OCI-LY3 (cell line): ENCODE data around the gene ZNF267.
"Not testable (repeated sequence)": the region's sequence is repeated elsewhere in the genome, so short reads cannot be mapped to it uniquely, and the experiment has no call there.

Source experiments
- H2AFZ ChIP-seq: fragments of 200-600, 300-600 bp; shearing (Covaris generic); 2 replicates; pipeline ENCODE4 v1.6.0; 2014; ENCODE audit warnings: antibody characterized with exemption, low read depth, low read length
- H3K27ac ChIP-seq: fragments of 200-600, 300-600 bp; sonication (generic); 2 replicates; pipeline ENCODE4 v1.5.1; 2014; ENCODE audit warnings: mild to moderate bottlenecking, low read length, moderate library complexity, mixed read lengths
- H3K27me3 ChIP-seq: fragments of 200-600, 300-600 bp; sonication (generic); 2 replicates; pipeline ENCODE4 v1.6.1; 2014; ENCODE audit warnings: low read depth, low read length, mixed read lengths
- H3K36me3 ChIP-seq: fragments of 200-600, 300-600 bp; sonication (generic); replicated peaks from 2 replicates; pipeline ENCODE3; 2014; ENCODE audit warnings: low read depth, low read length, mixed read lengths
- H3K4me1 ChIP-seq: fragments of 300-600, 200-600 bp; sonication (generic); 2 replicates; pipeline ENCODE4 v1.6.1; 2014; ENCODE audit warnings: low read length, mixed read lengths
- H3K4me2 ChIP-seq: fragments of 200-600, 300-600 bp; sonication (generic); 2 replicates; pipeline ENCODE4 v1.6.1; 2014; ENCODE audit warnings: low read length, mixed read lengths
- H3K4me3 ChIP-seq: fragments of 300-600, 200-600 bp; sonication (generic); 2 replicates; pipeline ENCODE4 v1.5.1; 2014; ENCODE audit warnings: antibody characterized with exemption, mild to moderate bottlenecking, low read length, moderate library complexity
- H3K79me2 ChIP-seq: fragments of 300-600, 200-600 bp; shearing (Covaris generic); 2 replicates; pipeline ENCODE4 v1.6.1; 2014; ENCODE audit warnings: mild to moderate bottlenecking, low read length, mixed read lengths
- H3K9ac ChIP-seq: fragments of 300-600, 200-600 bp; shearing (Covaris generic); 2 replicates; pipeline ENCODE4 v1.6.0; 2014; ENCODE audit warnings: mild to moderate bottlenecking, low read length, moderate library complexity
- H3K9me3 ChIP-seq: fragments of 200-600, 300-600 bp; shearing (Covaris generic); 2 replicates; pipeline ENCODE4 v1.6.1; 2014; ENCODE audit warnings: low read length, mixed read lengths; ENCODE audit not compliant: insufficient read depth
- H4K20me1 ChIP-seq: fragments of 200-600, 300-600 bp; sonication (generic); 2 replicates; pipeline ENCODE4 v1.6.1; 2016; ENCODE audit warnings: low read length, mixed read lengths; ENCODE audit not compliant: insufficient read depth
- EZH2phosphoT487 ChIP-seq: fragments of 200-600 bp; shearing (Covaris generic); IDR thresholded peaks from 2 replicates; pipeline ENCODE4 v1.6.1; 2018; ENCODE audit warnings: antibody characterized with exemption, mixed run types, low read depth
- TF ChIP-seq, protein P1 (sequence below): fragments of 200-600, 300-600 bp; sonication (generic); IDR thresholded peaks from 2 replicates; pipeline ENCODE4 v1.5.1; 2014; ENCODE audit warnings: antibody characterized with exemption, low read length, low read depth

ZNF267 gene

DNA sequence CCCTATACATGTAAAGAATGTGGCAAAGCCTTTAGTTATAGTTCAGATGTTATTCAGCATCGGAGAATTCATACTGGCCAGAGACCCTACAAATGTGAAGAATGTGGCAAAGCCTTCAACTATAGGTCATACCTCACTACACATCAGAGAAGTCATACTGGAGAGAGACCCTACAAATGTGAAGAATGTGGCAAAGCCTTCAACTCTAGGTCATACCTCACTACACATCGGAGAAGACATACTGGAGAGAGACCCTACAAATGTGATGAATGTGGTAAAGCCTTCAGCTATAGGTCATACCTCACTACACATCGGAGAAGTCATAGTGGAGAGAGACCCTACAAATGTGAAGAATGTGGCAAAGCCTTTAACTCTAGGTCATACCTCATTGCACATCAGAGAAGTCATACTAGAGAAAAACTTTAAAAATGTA, 42.5 kb downstream of the ZNF267 start:
- Histone ChIP-seq H4K20me1 (peaks cover 29% of the 10 kb centered on the region), H3K27me3 (no peaks in the 10 kb centered on the region), H3K36me3 (peaks cover 97% of the 10 kb centered on the region), H3K79me2 (peaks cover 42% of the 10 kb centered on the region), H3K9me3 (peaks cover 88% of the 10 kb centered on the region), H3K9ac (no peak overlapping the region), H3K4me2 (no peak overlapping the region), H3K4me3 (no peak overlapping the region), H3K4me1 (no peaks in the 10 kb centered on the region), H3K27ac (no peak overlapping the region), H2AFZ (no peak overlapping the region)
- no peak for TF ChIP-seq EZH2phosphoT487
- TF ChIP-seq, protein P1, sequence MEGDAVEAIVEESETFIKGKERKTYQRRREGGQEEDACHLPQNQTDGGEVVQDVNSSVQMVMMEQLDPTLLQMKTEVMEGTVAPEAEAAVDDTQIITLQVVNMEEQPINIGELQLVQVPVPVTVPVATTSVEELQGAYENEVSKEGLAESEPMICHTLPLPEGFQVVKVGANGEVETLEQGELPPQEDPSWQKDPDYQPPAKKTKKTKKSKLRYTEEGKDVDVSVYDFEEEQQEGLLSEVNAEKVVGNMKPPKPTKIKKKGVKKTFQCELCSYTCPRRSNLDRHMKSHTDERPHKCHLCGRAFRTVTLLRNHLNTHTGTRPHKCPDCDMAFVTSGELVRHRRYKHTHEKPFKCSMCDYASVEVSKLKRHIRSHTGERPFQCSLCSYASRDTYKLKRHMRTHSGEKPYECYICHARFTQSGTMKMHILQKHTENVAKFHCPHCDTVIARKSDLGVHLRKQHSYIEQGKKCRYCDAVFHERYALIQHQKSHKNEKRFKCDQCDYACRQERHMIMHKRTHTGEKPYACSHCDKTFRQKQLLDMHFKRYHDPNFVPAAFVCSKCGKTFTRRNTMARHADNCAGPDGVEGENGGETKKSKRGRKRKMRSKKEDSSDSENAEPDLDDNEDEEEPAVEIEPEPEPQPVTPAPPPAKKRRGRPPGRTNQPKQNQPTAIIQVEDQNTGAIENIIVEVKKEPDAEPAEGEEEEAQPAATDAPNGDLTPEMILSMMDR: no peak

DNA sequence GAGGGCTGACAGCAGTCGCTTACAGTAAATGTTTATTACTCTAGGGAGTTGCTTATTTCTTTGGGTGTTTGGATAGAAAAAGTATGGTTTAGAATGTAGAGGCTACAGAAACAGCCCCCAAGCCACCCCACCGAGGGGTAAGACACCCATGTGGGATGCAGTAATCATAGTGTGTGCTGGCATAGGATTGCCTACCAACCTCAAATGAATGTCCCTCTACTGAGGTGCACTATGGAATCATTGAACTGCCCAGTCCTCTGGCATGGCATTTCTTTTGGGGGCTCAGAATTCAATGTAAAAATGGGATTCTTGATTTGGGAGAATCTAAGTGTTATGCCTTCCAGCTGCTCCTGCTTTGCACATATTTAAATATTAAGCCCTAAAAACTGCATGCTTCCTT, 46.8 kb downstream of the ZNF267 start:
- Histone ChIP-seq H4K20me1 (no peaks in the 10 kb centered on the region), H3K4me2 (no peak overlapping the region), H3K27me3 (no peaks in the 10 kb centered on the region), H3K27ac (no peak overlapping the region), H3K4me3 (no peak overlapping the region), H3K79me2 (peaks cover 9% of the 10 kb centered on the region), H3K36me3 (peaks cover 90% of the 10 kb centered on the region), H2AFZ (no peak overlapping the region), H3K9ac (no peak overlapping the region), H3K4me1 (no peaks in the 10 kb centered on the region), H3K9me3 (peaks cover 58% of the 10 kb centered on the region)
- TF ChIP-seq, protein P1: no peak
- no peak for TF ChIP-seq EZH2phosphoT487

DNA sequence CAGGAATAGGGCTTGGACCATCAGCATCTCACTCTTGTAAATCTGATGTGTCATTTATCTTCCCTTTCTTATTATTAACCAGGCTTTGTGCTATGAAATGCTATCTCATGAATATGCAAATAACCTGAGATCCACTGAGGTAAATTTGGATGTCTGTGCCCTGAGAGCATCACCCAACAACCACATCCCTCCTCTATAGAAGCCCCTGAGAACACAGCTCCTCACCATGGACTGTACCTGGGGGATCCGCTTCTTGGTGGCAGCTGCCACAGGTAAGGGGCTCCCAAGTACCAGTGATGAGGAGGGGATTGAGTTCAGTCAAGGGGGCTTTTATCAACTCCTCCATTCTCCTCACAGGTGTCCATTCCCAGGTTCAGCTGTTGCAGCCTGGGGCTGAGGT, 78.2 kb downstream of the ZNF267 start:
- not testable (repeated sequence) for H3K4me1 ChIP-seq, H3K27ac ChIP-seq, H3K27me3 ChIP-seq, H3K9me3 ChIP-seq, H3K4me2 ChIP-seq, H3K36me3 ChIP-seq, H4K20me1 ChIP-seq, H3K79me2 ChIP-seq, H3K4me3 ChIP-seq, H2AFZ ChIP-seq, H3K9ac ChIP-seq

DNA sequence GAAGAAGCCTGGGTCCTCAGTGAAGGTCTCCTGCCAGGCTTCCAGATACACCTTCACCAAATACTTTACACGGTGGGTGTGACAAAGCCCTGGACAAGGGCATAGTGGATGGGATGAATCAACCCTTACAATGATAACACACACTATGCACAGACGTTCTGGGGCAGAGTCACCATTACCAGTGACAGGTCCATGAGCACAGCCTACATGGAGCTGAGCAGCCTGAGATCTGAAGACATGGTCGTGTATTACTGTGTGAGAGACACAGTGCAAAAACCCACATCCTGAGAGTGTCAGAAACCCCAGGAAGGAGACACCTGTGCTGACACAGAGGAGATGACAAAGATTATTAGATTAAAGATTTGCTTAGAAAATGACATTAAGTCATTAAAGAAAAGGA, 78.6 kb downstream of the ZNF267 start:
- not testable (repeated sequence) for H3K27me3 ChIP-seq, H3K36me3 ChIP-seq, H4K20me1 ChIP-seq, H3K79me2 ChIP-seq, H3K4me1 ChIP-seq, H3K4me3 ChIP-seq, H3K27ac ChIP-seq, H3K4me2 ChIP-seq, H3K9me3 ChIP-seq, H2AFZ ChIP-seq, H3K9ac ChIP-seq

DNA sequence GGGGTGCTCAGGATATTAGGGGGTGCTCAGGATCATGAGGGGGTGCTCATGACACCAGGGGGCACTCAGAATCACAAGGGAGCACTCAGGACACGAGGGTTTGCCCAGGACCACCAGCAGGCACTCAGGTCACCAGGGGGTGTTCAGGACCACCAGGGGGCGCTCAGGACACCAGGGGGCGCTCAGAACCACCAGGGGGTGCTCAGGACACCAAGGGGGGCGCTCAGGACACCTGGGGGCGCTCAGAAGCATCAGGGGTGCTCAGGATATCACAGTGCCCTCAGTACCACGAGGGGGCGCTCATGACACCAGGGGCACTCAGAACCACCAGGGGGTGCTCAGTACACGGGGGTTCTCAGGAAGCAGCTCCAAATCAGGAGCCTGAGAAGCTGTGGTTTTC, 82.6 kb downstream of the ZNF267 start:
- not testable (repeated sequence) for H3K27me3 ChIP-seq, H3K4me1 ChIP-seq, H3K9ac ChIP-seq, H3K4me2 ChIP-seq, H3K79me2 ChIP-seq, H3K27ac ChIP-seq, H3K36me3 ChIP-seq, H3K9me3 ChIP-seq, H2AFZ ChIP-seq, H3K4me3 ChIP-seq, H4K20me1 ChIP-seq
- TF ChIP-seq, protein P1: peak; percentile 37

DNA sequence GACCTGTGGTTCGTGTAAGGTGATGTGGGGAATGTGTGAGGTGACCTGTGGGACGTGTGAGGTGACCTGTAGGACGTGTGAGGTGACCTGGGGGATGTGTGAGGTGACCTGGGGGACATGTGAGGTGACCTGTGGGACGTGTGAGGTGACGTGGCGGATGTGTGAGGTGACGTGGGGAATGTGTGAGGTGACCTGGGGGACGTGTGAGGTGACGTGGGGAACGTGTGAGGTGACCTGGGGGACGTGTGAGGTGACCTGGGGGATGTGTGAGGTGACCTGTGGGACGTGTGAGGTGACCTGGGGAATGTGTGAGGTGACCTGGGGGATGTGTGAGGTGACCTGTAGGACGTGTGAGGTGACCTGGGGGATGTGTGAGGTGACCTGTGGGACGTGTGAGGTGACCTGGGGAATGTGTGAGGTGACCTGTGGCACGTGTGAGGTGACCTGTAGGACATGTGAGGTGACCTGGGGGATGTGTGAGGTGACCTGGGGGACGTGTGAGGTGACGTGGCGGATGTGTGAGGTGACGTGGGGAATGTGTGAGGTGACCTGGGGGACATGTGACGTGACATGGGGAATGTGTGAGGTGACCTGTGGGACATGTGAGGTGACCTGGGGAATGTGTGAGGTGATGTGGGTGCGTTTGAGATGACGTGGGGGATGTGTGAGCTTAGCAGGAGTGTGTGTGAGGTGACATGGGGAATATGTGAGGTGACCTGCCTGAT, 86.7 kb downstream of the ZNF267 start:
- H3K9me3 ChIP-seq, H3K9ac ChIP-seq, H3K4me2 ChIP-seq, H3K79me2 ChIP-seq, H2AFZ ChIP-seq, H3K27me3 ChIP-seq, H3K4me1 ChIP-seq, H3K27ac ChIP-seq, H4K20me1 ChIP-seq, H3K36me3 ChIP-seq, H3K4me3 ChIP-seq: not testable (repeated sequence)
